GM21528 (cell line): ENCODE measurements around the gene FBRSL1.

Experiments used
- ATAC-seq: cut with Tn5 transposase; IDR thresholded peaks from one replicate; pipeline ENCODE4 v1.9.1; 2021; ENCODE audit warnings: mild to moderate bottlenecking, moderate library complexity; ENCODE audit not compliant: unreplicated experiment, low FRiP score

Gene FBRSL1

GRCh38 chr12:132549059-132549458 lies 59.1 kb downstream of the FBRSL1 start:
- ATAC-seq: no peak

GRCh38 chr12:132550014-132550802 lies 60.3 kb downstream of the FBRSL1 start:
- no peak for ATAC-seq

DNA sequence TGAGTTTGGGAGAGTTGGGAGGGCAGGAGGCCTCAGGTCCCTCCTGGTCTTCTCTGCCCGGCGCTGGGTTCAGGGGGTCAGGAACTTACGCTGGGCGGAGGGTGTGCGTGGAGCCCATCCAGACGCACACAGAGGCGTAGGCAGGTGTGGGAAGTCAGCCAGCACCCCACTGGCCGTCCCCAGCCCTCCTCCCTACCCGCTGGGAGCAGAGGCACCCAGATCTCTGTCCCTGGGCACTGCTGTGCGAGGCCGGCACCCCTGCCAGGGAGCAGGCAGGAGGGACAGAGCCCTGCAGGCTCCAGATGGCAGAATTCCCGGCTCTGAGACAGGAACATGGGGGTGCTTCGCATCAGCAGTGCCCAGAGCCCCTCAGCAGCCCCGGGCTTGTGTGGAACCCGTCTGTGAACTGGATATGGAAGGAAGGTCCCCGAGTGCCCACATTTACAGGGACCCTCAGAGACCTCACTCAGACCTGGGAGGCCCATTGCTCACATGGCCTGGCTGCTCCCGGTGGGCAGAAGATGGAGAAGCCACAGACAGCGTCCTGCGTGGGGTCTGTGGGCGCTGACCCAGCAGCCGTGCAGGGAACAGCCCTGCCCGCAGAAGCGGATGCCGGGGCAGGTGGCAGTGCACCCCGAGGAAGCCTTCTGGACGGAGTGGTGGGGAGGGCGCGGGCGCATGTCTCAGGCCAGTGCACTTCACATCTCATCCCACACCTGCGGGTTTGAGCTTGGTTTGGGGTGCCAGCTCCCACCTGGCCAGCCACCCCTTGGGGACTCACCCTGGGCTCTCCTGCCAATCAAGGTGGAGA lies 61.1 kb downstream of the FBRSL1 start:
- ATAC-seq: no peak

GRCh38 chr12:132551641-132552031 lies 61.7 kb downstream of the FBRSL1 start:
- no peak for ATAC-seq

GRCh38 chr12:132554845-132555630 lies 65.1 kb downstream of the FBRSL1 start:
- ATAC-seq: no peak

DNA sequence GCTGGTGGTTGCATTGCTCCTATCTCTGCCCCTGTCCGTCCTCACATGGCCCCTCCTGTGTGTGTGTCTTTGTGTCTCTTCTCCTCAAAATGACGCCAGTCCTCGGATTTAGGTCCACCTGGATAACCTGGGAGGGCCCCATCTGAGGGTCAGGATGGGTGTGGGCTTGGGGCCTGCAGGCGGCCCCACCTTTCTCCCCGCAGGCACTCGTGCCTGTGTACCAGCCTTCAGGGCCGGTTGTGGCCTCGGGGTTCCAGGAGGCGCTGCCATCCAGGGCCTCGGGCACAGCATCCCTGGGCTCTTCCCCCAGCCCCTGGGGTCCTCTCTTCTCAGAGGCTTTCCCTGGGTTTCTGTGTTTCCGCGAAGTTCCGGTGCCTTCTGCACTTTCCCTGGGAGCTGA lies 65.7 kb downstream of the FBRSL1 start:
- ATAC-seq: no peak

- ATAC-seq: no peak
These were observed 66.3 kb downstream of the FBRSL1 start for GRCh38 chr12:132556216-132556615.

GRCh38 chr12:132556801-132557200 lies 66.8 kb downstream of the FBRSL1 start:
- ATAC-seq: no peak

- no peak for ATAC-seq
These were observed 67.5 kb downstream of the FBRSL1 start for GRCh38 chr12:132557291-132558015.

GRCh38 chr12:132558042-132558856 lies 68.3 kb downstream of the FBRSL1 start:
- ATAC-seq: no peak

DNA sequence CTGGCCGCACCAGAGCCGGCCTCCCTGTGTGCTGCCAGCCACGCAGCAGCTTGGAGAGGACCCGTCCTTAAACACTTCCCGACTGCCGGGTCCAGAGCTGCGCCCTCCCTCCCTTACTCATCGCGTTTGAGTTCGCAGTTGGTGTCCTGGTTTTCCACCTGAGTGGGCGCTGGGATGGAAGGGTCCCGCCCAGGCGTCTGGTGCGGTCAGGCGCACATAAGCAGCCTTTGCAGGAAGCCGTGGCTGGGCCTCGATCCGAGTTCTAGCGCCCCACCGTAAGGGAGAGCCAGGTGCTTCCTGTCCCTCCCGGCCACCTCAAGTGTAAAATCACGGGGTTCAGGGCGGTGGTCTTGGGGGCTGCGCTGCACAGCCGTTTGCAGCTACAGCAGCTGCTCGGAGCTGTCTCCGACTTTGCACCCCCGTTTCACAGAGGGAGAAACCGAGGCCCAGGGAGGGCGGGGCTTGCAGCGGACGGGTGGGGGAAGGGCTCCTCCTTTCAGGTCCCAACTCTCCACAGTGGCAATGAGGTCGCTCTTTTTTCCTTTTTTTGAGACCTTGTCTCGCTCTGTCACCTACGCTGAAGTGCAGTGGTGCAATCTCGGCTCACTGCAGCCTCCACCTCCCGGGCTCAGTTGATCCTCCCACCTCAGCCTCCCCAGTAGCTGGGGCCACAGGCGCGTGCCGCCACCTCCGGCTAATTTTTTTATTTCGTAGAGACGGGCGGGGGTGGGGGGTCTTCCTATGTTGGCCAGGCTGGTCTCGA lies 69.1 kb downstream of the FBRSL1 start:
- ATAC-seq: no peak

DNA sequence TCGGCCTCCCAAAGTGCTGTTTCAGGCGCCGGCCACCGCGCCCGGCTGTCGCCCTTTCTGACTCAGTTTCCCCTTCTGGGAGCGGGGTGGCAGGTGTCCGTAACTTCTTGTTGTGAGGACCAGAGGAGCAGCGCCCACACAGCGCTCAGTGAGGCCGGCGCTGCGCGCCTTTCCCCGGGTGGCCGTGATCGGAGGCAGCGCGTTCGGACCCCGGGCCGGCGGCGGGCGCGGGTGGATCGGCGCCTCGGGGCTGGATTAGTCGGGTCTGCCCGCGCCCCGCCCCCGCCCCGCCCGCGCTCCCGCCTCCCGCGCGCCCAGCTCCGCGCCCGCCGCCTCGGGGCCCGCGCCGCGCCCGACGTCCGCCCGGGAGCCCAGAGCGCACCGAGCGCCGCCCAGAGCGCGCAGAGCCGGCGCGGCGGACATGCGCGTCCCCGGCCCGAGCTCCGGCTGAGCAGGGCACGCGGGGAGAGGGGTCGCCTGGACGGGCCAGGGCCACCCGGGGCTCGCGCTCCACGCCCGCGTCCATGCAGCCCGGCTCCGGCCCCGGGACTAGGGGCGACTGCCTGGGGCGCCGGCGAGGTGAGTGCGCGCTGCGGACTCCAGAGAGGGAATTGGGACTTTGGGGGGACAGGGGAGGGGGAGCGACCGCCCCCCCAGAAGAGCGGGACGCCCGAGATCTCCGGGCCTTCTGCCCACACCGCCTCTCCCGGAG lies 69.9 kb downstream of the FBRSL1 start:
- no peak for ATAC-seq

- no peak for ATAC-seq
These were observed 70.3 kb downstream of the FBRSL1 start for GRCh38 chr12:132560364-132560613.

- no peak for ATAC-seq
These were observed 70.9 kb downstream of the FBRSL1 start for GRCh38 chr12:132560614-132561426.
